ENCODE measurements around the gene OR13C8. TPM values are rescaled to one million over a fixed set of nuclear protein-coding genes. Genes with fewer than 3 reads are reported as not detected.

OR13C8 gene
- polyA plus RNA-seq, 1 donor (not counting 4 experiments of a cell fraction or from before 2014, with no cell fraction given): not detected

- dilution Hi-C loops (cut with MboI; ENCODE audit: extremely low pct_ligation_motif_present, low sequenced_read_pairs): no loop called here
- H3K4me1 ChIP-seq (ENCODE audit: control insufficient read depth, extremely low read depth, insufficient read depth, low read length): no peaks in the 10 kb centered on the region
- no peak for FAIRE-seq
- H3K4me3 ChIP-seq (ENCODE audit: control insufficient read depth in 2 of 3, extremely low read depth in 1 of 3, insufficient read depth in 2 of 3, low read depth in 1 of 3, low read length in 3 of 3): no peak overlapping the region
- H3K9me3 ChIP-seq (ENCODE audit: control insufficient read depth, low read depth, low read length): no peaks in the 10 kb centered on the region
- no peak for DNase-seq (ENCODE audit: low read depth, low spot score)
- H3K9ac ChIP-seq (ENCODE audit: control insufficient read depth, extremely low read depth, insufficient read depth, low read length): no peak overlapping the region
- H3K79me2 ChIP-seq (ENCODE audit: control insufficient read depth, insufficient read depth, low read length): no peaks in the 10 kb centered on the region
- no peaks in the 10 kb centered on the region for H3K36me3 ChIP-seq (ENCODE audit: control insufficient read depth in 2 of 2, extremely low read depth in 1 of 2, insufficient read depth in 2 of 2, low read length in 2 of 2)
- H2AFZ ChIP-seq (ENCODE audit: control insufficient read depth, low read length): no peak overlapping the region
- H3K4me2 ChIP-seq (ENCODE audit: control insufficient read depth, extremely low read depth, insufficient read depth, low read depth, low read length): no peak overlapping the region
- H3K27ac ChIP-seq (ENCODE audit: control insufficient read depth, insufficient read depth, low read length): no peak overlapping the region
- no peaks in the 10 kb centered on the region for H3K27me3 ChIP-seq (ENCODE audit: control insufficient read depth, extremely low read depth, insufficient read depth, low read length)
- H3K9me1 ChIP-seq (ENCODE audit: control insufficient read depth, extremely low read depth, insufficient read depth, low read length): no peaks in the 10 kb centered on the region
- no peaks in the 10 kb centered on the region for H4K20me1 ChIP-seq (ENCODE audit: control insufficient read depth, extremely low read depth, insufficient read depth, low read length)
- TF ChIP-seq EZH2 (IDR thresholded peaks at IDR 0.05; ENCODE audit: low read length): no peak
- TF ChIP-seq CTCF (optimal IDR thresholded peaks at IDR 0.05 in 1 of 3, IDR thresholded peaks at IDR 0.05 in 1 of 3, conservative IDR thresholded peaks at IDR 0.05 in 1 of 3; ENCODE audit: extremely low read depth in 1 of 3, insufficient read depth in 2 of 3, low read length in 3 of 3): no peak
Observed at GRCh38 chr9:104577263-104577662, 8.3 kb downstream of the OR13C8 start.

DNA sequence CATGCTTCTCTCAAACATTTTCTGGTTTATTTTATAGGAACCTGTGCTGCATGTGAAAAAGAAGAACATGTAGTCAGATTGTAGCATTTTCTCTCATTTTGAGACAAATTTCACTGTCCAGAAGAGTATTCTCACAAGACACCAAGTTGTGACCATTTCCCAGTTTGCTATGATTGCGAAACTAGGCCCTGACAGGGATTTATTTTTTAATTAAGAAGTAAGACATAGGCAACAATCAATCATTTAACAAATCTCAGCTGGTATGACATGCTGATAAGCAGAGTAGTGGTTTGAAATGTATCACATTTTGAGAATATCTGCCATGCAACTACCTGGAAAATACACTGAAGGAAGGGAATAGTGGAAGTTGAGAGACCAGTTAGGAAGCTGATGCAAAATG lies 11.6 kb downstream of the OR13C8 start:
- no peaks in the 10 kb centered on the region for H3K9me1 ChIP-seq (ENCODE audit: control insufficient read depth, extremely low read depth, insufficient read depth, low read length)
- no peaks in the 10 kb centered on the region for H3K79me2 ChIP-seq (ENCODE audit: control insufficient read depth, insufficient read depth, low read length)
- DNase-seq (ENCODE audit: low read depth, low spot score): no peak
- no peaks in the 10 kb centered on the region for H3K36me3 ChIP-seq (ENCODE audit: control insufficient read depth in 2 of 2, extremely low read depth in 1 of 2, insufficient read depth in 2 of 2, low read length in 2 of 2)
- H3K27me3 ChIP-seq (ENCODE audit: control insufficient read depth, extremely low read depth, insufficient read depth, low read length): no peaks in the 10 kb centered on the region
- H2AFZ ChIP-seq (ENCODE audit: control insufficient read depth, low read length): no peak overlapping the region
- H3K4me3 ChIP-seq (ENCODE audit: control insufficient read depth in 2 of 3, extremely low read depth in 1 of 3, insufficient read depth in 2 of 3, low read depth in 1 of 3, low read length in 3 of 3): no peak overlapping the region
- H3K9ac ChIP-seq (ENCODE audit: control insufficient read depth, extremely low read depth, insufficient read depth, low read length): no peak overlapping the region
- H4K20me1 ChIP-seq (ENCODE audit: control insufficient read depth, extremely low read depth, insufficient read depth, low read length): no peaks in the 10 kb centered on the region
- H3K27ac ChIP-seq (ENCODE audit: control insufficient read depth, insufficient read depth, low read length): no peak overlapping the region
- no peaks in the 10 kb centered on the region for H3K4me1 ChIP-seq (ENCODE audit: control insufficient read depth, extremely low read depth, insufficient read depth, low read length)
- no peaks in the 10 kb centered on the region for H3K9me3 ChIP-seq (ENCODE audit: control insufficient read depth, low read depth, low read length)
- no peak for FAIRE-seq
- TF ChIP-seq EZH2 (IDR thresholded peaks at IDR 0.05; ENCODE audit: low read length): no peak
- TF ChIP-seq CTCF (optimal IDR thresholded peaks at IDR 0.05 in 1 of 3, IDR thresholded peaks at IDR 0.05 in 1 of 3, conservative IDR thresholded peaks at IDR 0.05 in 1 of 3; ENCODE audit: extremely low read depth in 1 of 3, insufficient read depth in 2 of 3, low read length in 3 of 3): no peak
- dilution Hi-C loops (cut with MboI; ENCODE audit: extremely low pct_ligation_motif_present, low sequenced_read_pairs): no loop called here
- no peak overlapping the region for H3K4me2 ChIP-seq (ENCODE audit: control insufficient read depth, extremely low read depth, insufficient read depth, low read depth, low read length)
